ENCODE results near the gene ROBO1. TPM values are rescaled to one million over a fixed set of nuclear protein-coding genes. Genes with fewer than 3 reads are reported as not detected.

The ROBO1 gene
- total and polyA plus RNA-seq, 2 of the 13 experiments (the other 11 are each of a cell fraction or from before 2014, with no cell fraction given): 52.2 to 71.0 TPM

GRCh38 chr3:78832785-78833204 is 935.0 kb downstream of the ROBO1 start (continued):
- TF ChIP-seq ZNF407 (CRISPR knock-in tag; IDR thresholded peaks at IDR 0.05; ENCODE audit: not compliant biosample characterization) (no peak), CERS6 (CRISPR knock-in tag; IDR thresholded peaks at IDR 0.05) (no peak), NR2C2 (CRISPR knock-in tag; IDR thresholded peaks at IDR 0.05; ENCODE audit: borderline replicate concordance) (no peak), LRRFIP1 (CRISPR knock-in tag; conservative IDR thresholded peaks at IDR 0.05) (no peak), ZNF883 (CRISPR knock-in tag; IDR thresholded peaks at IDR 0.05; ENCODE audit: not compliant biosample characterization) (no peak), KDM6A (CRISPR knock-in tag; IDR thresholded peaks at IDR 0.05; ENCODE audit: low read depth) (peak; percentile 91), GLMP (CRISPR knock-in tag; IDR thresholded peaks at IDR 0.05; ENCODE audit: borderline replicate concordance) (no peak), ZNF441 (CRISPR knock-in tag; IDR thresholded peaks at IDR 0.05; ENCODE audit: borderline replicate concordance) (no peak), CEBPB (IDR thresholded peaks at IDR 0.05; ENCODE audit: borderline replicate concordance, low read depth, low read length) (no peak), EEA1 (CRISPR knock-in tag; IDR thresholded peaks at IDR 0.05; ENCODE audit: borderline replicate concordance) (no peak), JUN (CRISPR knock-in tag; IDR thresholded peaks at IDR 0.05) (no peak), ARHGAP35 (CRISPR knock-in tag; IDR thresholded peaks at IDR 0.05; ENCODE audit: borderline replicate concordance) (no peak), ZNF10 (CRISPR knock-in tag; IDR thresholded peaks at IDR 0.05; ENCODE audit: borderline replicate concordance, low read depth) (no peak), TGIF2 (CRISPR knock-in tag; IDR thresholded peaks at IDR 0.05) (no peak), ZNF44 (CRISPR knock-in tag; IDR thresholded peaks at IDR 0.05) (no peak), GATAD1 (CRISPR knock-in tag; IDR thresholded peaks at IDR 0.05) (no peak), CBFB (CRISPR knock-in tag; IDR thresholded peaks at IDR 0.05) (peak; percentile 96)
